Measurements from ENCODE around the gene LRRC28.

Gene LRRC28

DNA sequence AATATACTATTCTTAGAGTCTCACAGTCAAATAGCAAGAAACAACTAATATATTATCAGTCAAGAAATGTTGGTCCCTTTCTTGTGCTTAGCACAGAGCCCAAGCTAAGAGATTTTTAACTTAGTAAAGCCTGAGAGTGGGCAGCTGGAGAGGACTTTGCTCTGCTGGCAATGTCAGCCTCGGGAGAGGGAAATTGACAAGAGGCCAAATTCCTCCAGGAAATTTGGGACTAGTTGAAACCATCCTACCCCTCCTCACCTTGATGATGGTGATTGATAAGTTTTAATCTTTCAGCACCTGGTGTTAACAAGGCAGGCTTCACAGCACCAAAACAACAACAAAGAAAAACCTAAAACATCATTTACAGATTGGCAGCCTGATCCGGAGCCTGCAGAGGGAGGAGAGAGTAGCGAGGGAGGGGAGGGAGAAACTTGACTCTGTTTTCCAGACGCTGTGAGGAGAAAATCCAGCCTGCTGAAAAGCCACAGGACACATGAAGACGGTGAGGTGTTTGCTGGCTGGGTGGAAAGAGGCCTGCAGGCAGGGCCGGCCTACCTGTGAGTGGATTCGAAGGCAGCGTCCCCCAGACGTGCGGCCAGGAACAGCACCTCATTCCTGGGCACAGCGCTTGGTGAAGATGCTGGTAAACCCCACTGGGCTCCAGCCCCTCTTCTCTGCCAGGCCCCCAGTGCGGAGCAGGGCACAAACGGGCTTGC is 150.9 kb downstream of the LRRC28 start:
- DNase-seq = no peak

DNA sequence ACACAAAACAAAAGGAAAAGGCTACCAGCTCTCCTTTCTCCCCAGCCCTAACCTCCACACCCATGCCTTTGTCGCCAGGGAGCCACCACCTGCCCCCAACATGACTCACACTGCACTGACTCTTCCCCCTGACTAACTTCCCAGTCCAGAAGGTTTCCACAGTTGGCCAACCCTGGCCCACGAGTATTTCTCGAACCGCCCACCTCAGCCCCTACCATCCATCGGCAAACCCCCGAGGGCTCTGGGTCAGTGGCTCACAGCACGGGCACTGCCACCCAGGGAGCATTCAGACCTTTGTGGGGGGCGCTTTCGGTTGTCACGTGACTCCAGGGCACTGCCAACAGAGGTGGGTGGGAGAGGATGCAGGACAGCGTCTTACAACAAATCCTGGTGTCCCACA is 152.3 kb downstream of the LRRC28 start:
- DNase-seq = no peak

DNA sequence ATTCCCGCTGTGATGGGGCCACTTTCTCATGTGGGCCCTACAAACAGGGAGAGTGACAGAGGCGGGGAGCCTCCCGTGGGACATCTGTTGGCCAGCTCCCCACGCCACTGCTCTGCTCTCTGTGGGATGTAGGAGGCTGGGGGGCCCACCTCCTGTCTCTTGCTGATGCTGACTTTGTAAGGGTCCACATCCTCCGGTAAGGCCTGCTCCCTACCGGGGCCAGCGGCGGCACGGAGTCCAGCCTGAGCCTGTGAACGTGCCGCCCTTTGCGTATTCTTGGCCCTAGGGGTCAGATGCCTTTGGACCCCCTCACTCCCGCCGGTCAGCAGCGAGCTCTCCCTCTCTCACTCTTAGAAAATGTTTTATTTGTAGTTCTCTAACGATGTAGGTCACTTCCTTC is 153.2 kb downstream of the LRRC28 start:
- no peak for DNase-seq

DNA sequence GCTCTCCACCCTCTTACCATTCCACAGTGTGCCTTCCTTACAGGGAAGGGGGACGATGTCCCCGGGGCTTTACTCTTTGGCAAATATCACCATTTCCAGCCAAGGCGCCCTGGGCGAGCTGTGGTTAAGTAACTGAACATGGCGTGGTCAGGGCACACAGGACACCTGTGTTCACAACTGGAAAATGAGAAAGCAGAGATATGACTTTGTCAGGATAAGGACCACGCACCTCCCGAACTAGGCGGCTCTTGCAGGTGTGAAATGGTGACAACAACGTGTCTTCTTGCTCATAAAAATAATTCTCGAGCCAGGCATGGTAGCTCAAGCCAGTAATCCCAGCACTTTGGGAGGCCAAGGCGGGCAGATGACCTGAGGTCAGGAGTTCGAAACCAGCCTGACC is 154.8 kb downstream of the LRRC28 start:
- no peak for DNase-seq

DNA sequence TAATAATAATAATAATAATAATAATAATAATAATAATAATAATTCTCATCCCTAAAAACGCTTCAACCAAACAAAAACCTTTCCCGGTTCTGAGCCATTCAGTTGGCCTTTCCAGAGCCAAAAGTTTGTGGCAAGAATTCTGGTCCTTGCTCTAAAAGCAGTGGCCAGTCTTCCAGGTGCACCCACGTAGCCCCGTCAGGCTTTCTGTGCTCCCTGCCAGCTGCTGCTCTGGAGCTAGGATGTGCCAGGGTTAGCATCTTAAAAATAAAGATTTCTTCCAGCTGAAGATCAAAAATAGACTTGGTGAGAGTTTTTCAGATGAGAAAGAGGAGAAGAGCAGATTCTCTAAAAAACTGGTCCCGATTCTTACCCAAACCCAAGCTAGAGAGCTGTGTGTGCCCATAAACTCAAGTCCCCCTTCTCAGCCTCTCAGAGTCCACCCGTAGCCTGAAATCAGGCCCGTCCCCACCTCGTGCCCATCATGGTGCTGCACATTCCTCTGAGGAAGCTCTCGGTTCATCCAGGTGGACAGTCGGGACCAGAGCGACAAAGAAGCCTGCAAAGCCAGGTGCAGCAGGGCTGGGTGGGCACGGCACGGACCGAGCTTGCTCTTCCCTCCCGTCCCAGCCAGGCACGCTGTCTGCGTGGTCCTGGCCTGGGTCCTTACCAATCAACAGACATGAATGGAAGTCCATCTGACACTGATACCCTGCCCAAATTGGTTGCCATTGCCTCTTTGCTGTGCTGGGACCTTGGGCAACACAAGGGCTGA is 155.6 kb downstream of the LRRC28 start:
- DNase-seq = no peak

DNA sequence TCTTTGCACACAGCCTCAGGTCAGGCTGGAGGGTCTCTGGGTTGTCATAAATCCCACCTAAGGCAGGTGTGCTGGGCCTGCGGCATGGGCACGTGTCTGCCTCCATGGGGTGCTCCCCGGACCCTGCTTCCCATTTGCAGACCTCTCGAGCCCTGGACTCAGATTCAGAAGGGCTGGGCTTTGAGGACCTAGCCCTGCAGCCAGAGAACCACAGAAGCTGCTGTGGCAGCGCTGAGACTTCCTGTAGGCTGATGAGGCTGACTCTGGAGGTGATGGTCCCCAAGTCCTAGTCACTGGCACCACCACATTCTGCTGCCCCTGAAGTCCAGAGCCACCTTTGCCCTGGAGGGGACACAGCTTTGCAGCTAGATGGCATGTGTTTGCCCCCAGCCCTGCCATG is 156.4 kb downstream of the LRRC28 start:
- DNase-seq = no peak

DNA sequence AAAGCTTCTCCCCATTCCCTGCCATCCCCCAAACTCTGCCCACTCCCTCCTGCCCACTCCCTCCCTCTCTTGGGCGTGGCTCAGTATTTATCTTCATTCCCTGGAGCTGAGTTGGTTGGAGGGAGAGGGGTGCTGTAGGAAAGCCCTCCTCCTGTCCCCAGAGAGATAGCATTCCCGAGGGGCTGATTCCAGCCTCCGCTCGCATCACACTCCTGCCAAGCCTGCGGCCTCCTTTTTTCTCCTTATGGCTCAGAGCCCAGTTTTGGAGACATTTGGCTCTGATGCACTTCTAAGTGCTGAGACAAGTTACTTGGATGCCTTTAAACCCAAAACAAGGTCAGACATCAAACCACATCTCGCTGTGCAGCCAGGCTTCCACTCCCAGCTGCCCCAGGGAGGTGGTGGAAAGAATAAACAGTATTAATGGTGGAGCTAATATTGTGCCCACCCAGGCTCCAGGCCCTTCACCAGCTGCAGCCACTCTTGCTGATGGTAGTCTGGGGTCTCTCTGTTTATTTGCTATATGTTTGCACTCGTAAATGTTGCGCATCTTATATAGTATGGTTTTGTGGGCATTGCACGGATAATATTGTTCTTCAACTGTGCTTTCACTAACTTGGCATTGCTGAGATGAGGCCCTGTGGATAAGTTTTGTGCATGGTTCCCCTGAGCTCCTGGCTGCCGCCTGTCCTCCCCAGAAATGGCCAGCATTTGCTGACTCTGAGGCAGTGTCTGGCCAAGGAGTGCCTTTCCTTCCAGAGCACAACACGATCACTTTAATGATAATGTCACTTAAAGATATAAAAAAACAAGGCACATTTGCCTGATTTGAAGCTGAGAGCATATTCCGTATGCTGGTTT is 157.2 kb downstream of the LRRC28 start:
- DNase-seq = peak in 1 of 2 experiments; percentile 23

DNA sequence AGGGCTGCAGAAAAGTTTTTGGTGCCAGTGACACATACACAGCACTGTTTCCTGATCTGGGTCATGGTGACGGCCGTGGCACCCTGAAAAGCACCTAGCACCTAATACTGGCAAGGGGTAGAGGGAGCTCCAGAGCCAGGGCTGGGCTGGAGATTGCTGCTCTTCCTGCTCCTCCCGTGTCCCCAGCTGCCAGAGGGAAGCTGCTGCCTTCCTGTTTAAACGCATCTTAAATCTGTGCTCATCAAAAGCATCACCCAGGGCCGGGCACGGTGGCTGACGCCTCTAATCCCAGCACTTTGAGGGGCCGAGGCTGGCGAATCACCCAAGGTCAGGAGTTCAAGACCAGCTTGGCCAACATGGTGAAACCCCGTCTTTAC is 157.8 kb downstream of the LRRC28 start:
- DNase-seq = peak in 1 of 2 experiments; percentile 64

DNA sequence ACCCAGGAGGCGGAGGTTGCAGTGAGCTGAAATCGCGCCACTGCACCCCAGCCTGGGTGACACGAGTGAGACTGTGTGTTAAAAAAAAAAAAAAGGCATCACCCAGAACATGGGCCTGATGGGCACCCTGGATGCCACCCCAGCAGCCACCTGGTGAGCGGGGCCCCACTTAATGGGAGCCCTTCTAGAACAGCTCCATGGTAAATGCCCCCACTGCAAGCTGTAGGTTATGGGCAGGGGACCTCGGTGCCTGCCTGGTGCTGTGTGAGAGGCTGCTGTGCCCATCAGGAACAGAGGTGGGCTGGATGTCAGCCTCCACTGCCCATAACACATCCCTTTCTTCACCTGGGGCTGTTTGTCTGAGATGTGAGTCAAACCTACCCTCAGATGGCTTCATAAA is 158.3 kb downstream of the LRRC28 start:
- no peak for DNase-seq

DNA sequence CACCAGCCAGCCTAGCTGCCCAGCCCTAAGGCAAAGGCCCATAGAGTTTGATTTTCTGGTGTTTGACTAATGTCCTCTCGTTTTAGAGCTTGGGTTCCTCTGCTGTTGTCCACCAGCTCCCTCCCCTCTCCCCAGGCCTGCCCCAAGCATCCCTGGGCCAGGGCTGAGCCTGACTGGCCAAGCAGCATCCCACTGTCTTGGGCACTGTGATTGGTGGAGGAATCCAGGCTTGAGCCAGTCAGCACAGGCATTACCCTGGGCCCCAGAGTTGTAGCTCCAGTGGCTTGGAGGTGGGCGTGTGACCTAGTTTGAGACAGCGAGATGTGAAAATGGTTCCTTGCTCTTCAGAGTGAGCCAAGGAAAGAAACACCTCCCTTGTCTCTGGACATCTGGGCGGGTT is 159.2 kb downstream of the LRRC28 start:
- no peak for DNase-seq

DNA sequence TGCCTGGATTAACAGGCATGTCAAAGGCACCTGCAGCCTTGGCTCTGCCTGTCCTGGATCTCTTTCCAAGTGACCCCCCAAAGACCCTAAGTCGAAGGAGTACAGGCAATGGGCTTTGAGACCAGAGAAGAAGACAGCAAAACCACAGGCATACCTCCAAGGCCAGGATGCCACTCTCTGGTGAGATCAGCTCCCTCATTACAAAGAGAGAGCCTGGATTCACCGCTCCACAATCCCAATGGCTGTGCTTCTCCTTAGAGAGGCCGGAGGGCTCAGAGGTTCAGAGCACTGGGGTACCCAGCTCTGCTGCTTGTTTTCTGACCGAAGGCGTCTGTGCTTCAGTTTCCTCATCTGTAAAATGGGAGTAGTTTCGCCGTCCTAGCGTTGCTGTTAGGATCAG is 160.0 kb downstream of the LRRC28 start:
- DNase-seq = no peak

DNA sequence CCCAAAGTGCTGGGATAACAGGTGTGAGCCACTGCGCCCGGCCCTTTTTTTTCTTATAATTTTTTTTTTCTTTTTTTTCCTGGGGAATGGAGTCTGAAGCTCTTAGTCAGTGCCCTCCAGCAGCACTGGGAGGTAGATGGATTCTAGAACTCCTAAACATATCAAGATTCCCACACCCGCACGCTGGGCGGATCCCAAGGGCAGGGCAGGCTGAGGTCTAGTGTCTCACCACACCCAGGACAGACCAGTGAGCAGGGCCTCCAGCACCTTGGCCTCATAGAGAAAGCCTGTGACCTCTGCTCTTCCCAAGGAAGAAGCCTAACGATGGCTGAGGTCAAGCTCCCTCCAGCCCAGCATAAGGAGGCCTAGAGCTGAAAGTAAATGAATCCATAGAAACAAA is 160.8 kb downstream of the LRRC28 start:
- no peak for DNase-seq

DNA sequence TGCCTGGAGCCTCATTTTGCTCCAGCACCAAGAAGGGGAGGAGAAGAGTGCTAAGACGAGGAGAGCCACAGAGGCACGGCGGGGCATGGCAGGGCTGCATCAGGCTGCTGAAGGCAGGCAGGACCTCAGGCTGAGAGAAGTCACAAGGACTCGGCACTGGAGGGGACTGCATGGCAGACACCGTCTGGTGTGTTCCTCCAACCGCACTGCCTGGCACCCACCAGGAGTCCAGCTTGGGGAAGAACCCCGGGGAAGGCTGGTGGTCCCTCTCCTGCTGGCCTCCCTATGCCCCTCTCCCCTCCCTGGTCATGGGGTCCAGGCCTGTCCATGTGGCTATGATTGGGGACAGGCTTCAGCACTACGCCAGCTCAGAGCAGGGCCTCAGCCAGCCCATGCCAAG is 161.3 kb downstream of the LRRC28 start:
- no peak for DNase-seq

DNA sequence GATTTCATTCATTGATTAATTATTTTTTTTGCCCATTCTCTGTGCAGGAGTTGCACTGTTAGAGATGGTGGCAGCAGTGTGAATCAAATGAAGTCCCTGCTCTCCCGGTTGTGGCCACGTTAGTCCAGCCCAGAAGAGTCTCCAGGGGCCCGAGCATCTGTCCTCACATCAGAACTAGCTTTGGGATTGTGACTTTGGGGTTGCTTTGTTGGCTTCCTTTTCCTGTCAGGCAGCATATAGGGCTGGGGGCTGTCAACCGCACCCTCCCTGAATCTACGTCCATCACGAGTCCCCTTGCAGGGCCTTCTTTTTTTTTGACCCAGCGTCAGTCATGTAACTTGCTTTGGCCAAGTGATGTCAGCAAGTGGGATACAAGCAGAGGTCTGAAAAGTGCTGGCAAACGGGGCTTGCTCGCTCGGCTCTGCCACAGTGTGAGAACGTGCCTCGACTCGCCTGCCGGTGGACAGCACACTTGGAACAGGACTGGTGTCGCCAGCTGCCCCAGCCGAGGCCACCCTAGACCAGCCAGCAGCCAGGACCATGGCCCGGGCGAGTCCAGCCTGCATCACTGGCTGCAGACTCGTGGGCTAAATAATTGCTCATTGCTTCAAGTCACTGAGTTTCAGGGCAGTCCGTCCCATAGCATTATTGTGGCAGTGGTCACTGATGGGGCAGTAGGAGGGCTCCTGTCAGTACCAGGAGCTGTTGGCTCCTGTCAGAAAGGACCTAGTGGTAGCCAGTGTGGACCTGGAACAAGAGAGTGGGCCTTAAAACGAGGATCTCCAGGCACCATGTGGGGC is 162.9 kb downstream of the LRRC28 start:
- DNase-seq = no peak

DNA sequence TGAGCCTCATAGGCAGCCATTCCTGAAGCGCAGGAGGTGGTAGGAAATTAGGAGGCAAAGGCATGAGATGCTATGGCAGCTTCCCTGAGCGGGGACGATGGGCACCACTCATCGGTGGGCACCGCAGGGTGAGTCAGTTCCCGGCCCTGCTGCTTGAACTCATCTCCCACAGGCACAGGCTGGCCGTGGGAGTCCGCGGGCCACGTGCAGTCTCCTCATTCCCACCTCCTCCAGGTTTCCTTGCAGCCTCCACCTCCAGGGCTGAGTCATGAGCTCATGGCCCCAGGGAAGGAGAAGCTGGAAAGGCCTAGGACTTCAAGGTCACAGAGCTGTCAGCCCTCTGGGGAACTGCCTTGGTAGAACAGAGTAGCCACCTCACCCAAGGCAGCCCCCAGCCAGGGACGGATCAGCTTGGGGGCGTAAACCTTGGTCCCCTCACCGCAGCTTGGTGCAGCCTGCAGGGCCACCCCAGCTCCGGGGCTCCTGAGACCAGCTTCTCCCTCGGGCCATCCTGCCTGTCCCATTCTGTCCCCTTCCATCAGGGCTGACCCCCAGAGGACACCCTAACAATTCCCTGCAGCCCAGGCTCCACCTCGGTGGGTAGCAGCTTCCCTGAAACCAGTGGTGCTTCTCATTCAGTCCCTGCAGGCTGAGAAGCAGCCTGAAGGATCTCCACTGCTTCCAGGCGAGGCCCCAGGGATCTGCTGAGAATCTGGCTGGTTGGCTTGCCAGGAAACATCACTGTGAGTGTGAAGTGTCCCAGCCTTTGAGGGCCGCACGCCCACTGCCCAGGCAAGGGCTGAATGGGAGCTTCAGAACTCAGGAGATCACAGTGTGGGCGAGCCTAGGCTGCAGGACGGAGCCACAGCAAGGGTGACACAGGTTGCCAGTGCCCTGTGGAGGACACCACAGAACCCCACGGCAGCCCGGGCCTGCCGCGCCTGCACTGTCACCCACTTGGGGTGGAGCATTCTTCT is 163.8 kb downstream of the LRRC28 start:
- no peak for DNase-seq

DNA sequence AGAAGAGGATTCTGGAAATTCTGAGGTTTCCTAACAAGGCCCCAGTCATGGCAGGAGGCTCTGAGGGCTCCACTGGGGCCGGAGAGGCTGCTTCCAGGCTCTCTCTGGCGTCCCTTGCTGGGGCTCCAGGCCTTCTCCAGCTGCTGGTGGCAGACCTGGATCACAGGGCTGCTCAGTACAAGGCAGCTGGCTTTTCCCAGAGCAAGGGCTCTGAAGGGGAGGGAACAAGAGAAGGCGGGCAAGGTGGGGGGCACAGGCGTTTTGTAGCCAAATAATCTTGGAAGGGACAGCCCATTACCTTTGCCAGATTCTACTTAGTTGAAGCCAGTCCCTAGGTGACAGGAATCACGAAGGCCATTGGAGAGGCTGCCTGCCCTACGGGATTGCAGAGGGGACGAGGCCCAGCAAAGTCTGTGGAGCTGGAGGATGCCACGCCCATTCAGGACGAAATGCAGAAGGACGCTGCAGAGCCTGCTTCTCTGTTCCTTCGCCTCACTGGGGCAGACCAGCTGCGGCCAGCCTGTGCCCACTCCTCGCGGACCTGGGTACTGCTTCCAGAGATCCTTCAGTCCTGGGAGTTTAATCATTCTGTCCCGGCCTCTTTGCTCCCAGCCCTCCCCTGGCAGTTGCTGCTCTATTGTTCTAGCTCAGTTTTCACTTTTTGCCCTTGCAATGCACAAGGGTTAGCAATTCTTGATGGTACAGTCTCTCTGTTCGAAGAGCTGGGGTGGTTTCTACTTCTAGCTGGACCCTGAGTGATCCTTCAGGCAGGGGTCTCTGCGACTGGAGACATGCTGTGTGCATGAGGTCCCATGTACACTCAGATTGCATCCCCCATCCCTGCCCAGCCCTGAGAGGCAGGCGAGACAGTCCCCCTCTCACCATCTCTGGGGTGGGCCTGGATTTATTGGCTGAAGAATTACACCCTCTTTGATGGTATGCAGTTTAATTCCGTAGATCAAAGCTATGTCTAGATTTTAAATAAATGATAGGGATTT is 165.2 kb downstream of the LRRC28 start:
- DNase-seq = no peak

DNA sequence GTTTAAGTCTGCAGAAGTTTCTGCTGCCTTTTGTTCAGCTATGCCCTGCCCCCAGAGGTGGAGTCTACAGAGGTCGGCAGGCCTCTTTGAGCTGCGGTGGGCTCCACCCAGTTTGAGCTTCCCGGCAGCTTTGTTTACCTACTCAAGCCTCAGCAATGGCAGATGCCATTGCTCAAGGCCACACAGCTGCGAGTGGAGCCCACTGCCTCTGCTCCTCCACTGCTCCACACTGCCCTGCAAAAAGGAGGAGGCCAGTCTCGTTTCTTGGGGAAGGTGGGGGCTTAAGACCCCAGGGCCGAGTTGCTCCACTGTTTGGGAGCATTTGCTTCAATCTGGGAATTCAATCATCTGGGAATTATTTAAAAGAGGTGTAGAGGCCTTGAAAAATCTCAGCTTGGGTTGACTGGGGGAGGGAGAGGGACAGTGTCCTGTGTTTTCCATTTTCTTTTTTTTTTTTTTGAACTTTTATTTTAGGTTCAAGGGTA is 169.9 kb downstream of the LRRC28 start:
- DNase-seq = no peak

DNA sequence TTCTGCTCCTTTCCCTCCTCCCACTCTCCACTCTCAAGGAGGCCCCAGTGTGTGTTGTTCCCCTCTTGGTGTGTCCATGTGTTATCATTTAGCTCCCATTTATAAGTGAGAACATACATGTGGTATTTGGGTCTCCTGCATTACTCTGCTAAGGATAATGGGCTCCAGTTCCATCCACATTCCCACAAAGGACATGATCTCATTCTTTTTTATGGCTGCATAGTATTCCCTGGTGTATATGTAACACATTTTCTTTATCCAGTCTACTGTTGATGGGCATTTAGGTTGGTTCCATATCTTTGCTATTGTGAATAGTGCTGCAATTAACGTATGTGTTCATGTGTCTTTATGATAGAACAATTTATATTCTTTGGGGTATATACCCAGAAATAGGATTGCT is 170.5 kb downstream of the LRRC28 start:
- DNase-seq = no peak

DNA sequence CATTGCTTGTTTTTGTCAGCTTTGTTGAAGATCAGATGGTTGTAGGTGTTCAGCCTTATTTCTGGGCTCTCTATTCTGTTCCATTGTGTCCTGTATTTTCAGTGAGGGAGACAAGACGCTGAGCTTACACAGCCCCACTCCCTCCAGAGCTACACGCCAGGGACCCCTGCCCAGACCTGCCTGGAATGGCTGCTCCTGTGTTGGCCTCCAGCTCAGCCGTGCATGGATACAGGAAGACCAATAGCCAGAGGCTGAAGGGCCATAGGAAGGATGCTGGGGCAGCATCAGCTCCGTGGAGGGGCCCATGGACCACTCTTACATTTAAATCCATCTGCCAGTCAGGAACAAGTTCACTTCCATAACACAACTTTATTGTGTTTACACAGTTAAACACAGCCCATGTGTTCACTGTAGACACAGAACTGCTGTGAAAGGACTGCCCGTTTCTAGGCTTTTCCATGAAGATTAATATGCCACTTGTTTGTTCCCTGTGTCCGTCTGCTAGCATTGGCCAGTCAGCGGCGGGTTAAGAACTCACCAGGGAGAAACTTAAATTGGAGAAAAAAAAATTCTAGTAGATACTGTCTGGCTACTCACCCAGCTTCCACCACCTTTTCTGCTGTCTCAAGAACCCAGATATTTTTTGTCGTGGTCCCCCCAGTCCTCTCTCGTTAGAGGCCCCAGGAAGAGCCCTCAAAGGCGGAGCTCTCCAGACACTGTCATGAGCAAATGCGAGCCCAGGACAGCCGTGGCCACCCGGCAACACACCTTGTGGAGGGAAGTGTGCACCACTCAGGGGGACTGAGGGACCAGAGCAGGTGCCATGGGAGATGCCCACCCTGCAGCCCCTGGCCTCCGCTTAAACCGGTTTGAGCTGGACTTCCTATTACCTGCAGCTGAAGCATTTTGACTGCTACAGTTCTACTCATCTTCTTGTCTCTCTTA is 172.2 kb downstream of the LRRC28 start:
- no peak for DNase-seq

Data from NCI-H526 (cell line).